Tibial nerve (tissue), 4 donors: ENCODE data around the gene SNTB2. TPM values are rescaled to one million over a fixed set of nuclear protein-coding genes. Genes with fewer than 3 reads are reported as not detected.

ENCODE experiments used
- DNase-seq, 2 donors: peaks; one replicate each; pipeline ENCODE4 v3.0.0-alpha.2; 2019; ENCODE audit warnings: low spot score in 2 of 2
- H3K27ac ChIP-seq, 4 donors: fragments of 200-600 bp; sonication (generic) in 3 of 4; one replicate each; pipeline ENCODE4 v1.5.1; 2017 to 2019; ENCODE audit warnings: mild to moderate bottlenecking in 1 of 4
- H3K27me3 ChIP-seq, 2 donors: fragments of 200-600 bp; sonication (generic) in 1 of 2; one replicate each; pipeline versions ENCODE4 v1.5.1 to v1.6.0; 2017 to 2019
- H3K36me3 ChIP-seq, 3 donors: fragments of 200-600 bp; sonication (generic); one replicate each; pipeline ENCODE4 v1.5.1; 2018 to 2019
- H3K4me1 ChIP-seq, 4 donors: fragments of 200-600 bp; sonication (generic) in 3 of 4; one replicate each; pipeline ENCODE4 v1.5.1; 2017 to 2019
- H3K4me3 ChIP-seq, 4 donors: fragments of 200-600 bp; sonication (generic) in 3 of 4; one replicate each; pipeline ENCODE4 v1.5.1; 2017 to 2019; ENCODE audit warnings: mild to moderate bottlenecking in 1 of 4, moderate library complexity in 1 of 4
- H3K9me3 ChIP-seq, 4 donors: fragments of 200-600 bp; sonication (generic) in 3 of 4; one replicate each; pipeline ENCODE4 v1.5.1; 2017 to 2019
- EP300 ChIP-seq, 2 donors: sonication (generic); formaldehyde crosslinking; IDR thresholded peaks; one replicate each; pipeline ENCODE4 v1.6.1; 2017; ENCODE audit warnings: antibody characterized with exemption in 2 of 2, mild to moderate bottlenecking in 1 of 2
- POLR2A ChIP-seq, 2 donors: fragments of 450-650 bp; IDR thresholded peaks; one replicate each; pipeline ENCODE4 v1.6.1; 2017; ENCODE audit warnings: antibody characterized with exemption in 2 of 2, mild to moderate bottlenecking in 2 of 2, moderate library complexity in 2 of 2
- WGBS, 2 donors: methylation state at CpG; one replicate each; pipeline ENCODE4 v1.1.5; 2018; 5-methylcytosine and 5-hydroxymethylcytosine counted together
- total RNA-seq, 4 donors: library from RNA; depleted of rRNA; stranded (reverse); fragments of >200 nt; gene quantifications; one replicate each; pipeline ENCODE4 v1.1.0, GENCODE V29; 2016
- TF ChIP-seq, protein P1 (sequence below), 5 experiments: fragments of 200-600 bp in 3 of 5; fragments of 450-650 bp in 2 of 5; sonication (generic) in 3 of 5; IDR thresholded peaks; one replicate each; pipeline ENCODE4 v1.5.1; 2016 to 2019; ENCODE audit warnings: antibody characterized with exemption in 5 of 5, mild to moderate bottlenecking in 3 of 5, moderate library complexity in 2 of 5

SNTB2 gene
- total RNA-seq, 4 donors from 2014 or later: 33.1 to 50.2 (median 37.7) TPM

DNA sequence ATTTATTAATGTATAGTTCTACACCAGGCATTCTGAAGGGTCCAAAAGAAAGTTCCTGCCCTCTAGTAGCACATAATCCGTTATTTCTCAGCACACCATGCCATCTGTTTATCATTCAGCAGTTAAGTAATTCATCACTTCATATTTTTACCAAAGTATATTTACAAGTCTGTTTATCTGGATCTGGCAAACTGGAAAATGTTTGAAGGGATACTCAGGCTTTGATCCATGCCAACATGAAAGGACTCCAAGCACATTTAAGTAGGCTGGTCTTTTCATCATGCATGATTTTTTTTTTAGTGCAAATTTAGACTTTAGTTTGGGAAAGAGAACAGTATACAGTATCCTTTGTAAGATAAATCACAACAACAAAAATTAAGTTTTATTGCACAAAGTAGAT, 120.1 kb downstream of the SNTB2 start:
- no peak for DNase-seq
- Histone ChIP-seq H3K4me3 (no peak overlapping the region), H3K9me3 (no peaks in the 10 kb centered on the region), H3K27me3 (no peaks in the 10 kb centered on the region), H3K4me1 (peaks cover 0 to 13% (median 9%) of the 10 kb centered on the region in 4 donors), H3K36me3 (peaks cover 0 to 6% (median 0%) of the 10 kb centered on the region in 3 donors), H3K27ac (no peak overlapping the region)
- WGBS, 2 donors: 77 to 79% methylated on average over 1 of the region's 1 CpG
- TF ChIP-seq POLR2A (IDR thresholded peaks at IDR 0.05): no peak
- no peak for TF ChIP-seq EP300 (IDR thresholded peaks at IDR 0.05)

DNA sequence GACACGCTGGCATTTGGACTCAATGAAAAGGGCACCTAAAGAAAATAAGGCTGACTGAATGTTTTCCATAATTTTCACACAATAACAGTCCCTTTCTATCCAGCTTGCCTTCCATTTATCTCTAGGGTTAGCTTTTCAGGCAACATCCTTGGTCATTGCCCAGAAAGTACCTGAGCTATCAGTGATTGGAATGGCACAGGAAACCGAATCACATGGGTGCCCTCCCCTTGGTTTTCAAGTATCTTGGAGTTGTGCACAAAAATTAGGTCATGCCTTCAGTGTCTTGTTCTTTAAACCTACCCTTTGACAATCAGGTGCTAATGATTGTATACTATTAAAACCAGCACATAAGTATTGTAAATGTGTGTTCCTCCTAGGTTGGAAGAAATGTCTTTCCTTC, 120.9 kb downstream of the SNTB2 start:
- 91 to 94% methylated on average over 2 of the region's 2 CpGs for WGBS, 2 donors
- Histone ChIP-seq H3K4me1 (peaks cover 3 to 20% (median 16%) of the 10 kb centered on the region in 4 donors), H3K9me3 (no peaks in the 10 kb centered on the region), H3K36me3 (peaks cover 0 to 6% (median 0%) of the 10 kb centered on the region in 3 donors), H3K4me3 (no peak overlapping the region), H3K27me3 (no peaks in the 10 kb centered on the region), H3K27ac (no peak overlapping the region)
- TF ChIP-seq EP300 (IDR thresholded peaks at IDR 0.05) (no peak), POLR2A (IDR thresholded peaks at IDR 0.05) (no peak)
- TF ChIP-seq, protein P1, sequence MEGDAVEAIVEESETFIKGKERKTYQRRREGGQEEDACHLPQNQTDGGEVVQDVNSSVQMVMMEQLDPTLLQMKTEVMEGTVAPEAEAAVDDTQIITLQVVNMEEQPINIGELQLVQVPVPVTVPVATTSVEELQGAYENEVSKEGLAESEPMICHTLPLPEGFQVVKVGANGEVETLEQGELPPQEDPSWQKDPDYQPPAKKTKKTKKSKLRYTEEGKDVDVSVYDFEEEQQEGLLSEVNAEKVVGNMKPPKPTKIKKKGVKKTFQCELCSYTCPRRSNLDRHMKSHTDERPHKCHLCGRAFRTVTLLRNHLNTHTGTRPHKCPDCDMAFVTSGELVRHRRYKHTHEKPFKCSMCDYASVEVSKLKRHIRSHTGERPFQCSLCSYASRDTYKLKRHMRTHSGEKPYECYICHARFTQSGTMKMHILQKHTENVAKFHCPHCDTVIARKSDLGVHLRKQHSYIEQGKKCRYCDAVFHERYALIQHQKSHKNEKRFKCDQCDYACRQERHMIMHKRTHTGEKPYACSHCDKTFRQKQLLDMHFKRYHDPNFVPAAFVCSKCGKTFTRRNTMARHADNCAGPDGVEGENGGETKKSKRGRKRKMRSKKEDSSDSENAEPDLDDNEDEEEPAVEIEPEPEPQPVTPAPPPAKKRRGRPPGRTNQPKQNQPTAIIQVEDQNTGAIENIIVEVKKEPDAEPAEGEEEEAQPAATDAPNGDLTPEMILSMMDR (IDR thresholded peaks at IDR 0.05): no peak
- DNase-seq: no peak

DNA sequence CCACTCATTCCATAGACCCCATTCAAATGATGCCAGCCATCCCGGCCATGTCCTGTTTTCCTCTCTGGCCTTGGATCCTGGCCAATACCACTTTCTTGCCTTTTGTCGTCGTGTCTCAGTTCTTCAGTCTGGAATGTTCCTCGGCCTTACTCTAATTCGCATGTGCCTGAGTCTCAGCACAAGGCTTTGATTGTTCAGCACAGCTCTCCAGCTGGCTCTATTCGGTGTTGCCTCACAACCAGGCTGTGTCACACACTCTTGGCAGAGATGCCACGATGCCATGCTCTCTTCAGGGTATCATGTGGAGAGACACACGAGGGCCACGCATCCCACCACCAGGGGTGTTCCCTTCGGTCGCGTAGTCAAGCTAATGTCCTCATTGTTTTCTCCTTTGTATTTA, 122.4 kb downstream of the SNTB2 start:
- TF ChIP-seq POLR2A (IDR thresholded peaks at IDR 0.05) (no peak), EP300 (IDR thresholded peaks at IDR 0.05) (peak; percentile 45 to 89)
- TF ChIP-seq, protein P1 (IDR thresholded peaks at IDR 0.05): no peak
- no peaks in the 10 kb centered on the region for H3K9me3 ChIP-seq
- H3K36me3 ChIP-seq: peaks cover 0 to 19% (median 0%) of the 10 kb centered on the region in 3 donors
- H3K27me3 ChIP-seq: no peaks in the 10 kb centered on the region
- H3K4me1 ChIP-seq: peaks cover 3 to 31% (median 19%) of the 10 kb centered on the region in 4 donors
- 46 to 49% methylated on average over 12 of the region's 12 CpGs for WGBS, 2 donors
- H3K4me3 ChIP-seq: no peak overlapping the region
- H3K27ac ChIP-seq: peak overlapping the region; percentile 44 to 91 (median 72)
- DNase-seq: peak in 1 of 2 donors; percentile 29

DNA sequence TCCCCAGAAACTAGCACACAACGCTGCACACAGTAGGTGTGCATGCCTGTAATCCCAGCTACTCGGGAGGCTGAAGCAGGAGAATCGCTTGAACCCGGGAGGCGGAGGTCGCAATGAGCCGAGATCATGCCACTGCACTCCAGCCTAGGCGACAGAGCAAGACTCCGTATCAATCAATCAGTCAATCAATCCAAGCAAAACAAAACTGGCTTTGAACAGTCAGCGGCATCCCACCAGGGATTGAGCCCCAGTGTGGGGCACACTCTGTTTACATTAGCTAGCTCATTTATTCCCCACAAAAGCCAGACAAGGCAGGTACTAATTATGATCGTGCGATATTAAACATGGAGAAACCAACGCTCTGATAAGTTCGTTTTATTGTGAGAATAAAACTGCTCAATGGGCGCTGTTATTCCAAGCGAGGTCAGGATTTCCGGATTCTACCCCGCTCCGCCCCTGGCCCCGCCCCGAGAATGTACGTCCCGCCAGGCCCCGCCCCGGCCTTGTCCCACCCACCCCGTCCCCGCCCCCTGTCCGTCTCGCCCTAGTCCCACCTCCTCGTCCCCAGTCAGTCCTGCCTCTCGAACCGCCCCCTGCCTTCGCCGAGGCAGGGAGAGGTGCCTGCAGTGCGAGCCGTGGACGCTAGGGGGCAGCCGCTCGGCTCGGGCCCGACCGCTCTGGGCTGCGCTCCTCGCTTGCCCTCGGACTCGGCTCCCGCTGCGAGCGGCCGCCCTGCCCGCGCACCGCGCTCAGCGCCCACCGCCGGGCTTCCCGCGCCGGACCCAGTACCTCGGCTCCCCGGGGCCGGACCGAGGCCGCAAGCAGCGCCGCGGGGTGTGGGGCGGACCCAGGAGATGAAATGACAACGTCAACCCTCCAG, 123.9 kb downstream of the SNTB2 start, which contains the start of gene VPS4A:
Gene VPS4A, plus strand, starts transcription at position 698 of the 880 bp plus-strand sequence. Its CDS starts 162 bp downstream, at position 860.
- peaks cover 3 to 47% (median 24%) of the 10 kb centered on the region in 4 donors for H3K4me1 ChIP-seq
- TF ChIP-seq EP300 (IDR thresholded peaks at IDR 0.05) (peak in 1 of 2 donors; percentile 61), POLR2A (IDR thresholded peaks at IDR 0.05) (peak; percentile 21 to 62)
- TF ChIP-seq, protein P1 (IDR thresholded peaks at IDR 0.05): peak; percentile 93 to 99 (median 97)
- 14 to 16% methylated on average over 41 of the region's 70 CpGs for WGBS, 2 donors
- no peaks in the 10 kb centered on the region for H3K27me3 ChIP-seq
- peaks cover 0 to 29% (median 2%) of the 10 kb centered on the region in 3 donors for H3K36me3 ChIP-seq
- H3K9me3 ChIP-seq: no peaks in the 10 kb centered on the region
- H3K4me3 ChIP-seq: peak within 1 kb of the TSS; percentile 60 to 90 (median 84)
- H3K27ac ChIP-seq: peak within 1 kb of the TSS; percentile 59 to 93 (median 88)
- peak; percentile 91 to 95 for DNase-seq

DNA sequence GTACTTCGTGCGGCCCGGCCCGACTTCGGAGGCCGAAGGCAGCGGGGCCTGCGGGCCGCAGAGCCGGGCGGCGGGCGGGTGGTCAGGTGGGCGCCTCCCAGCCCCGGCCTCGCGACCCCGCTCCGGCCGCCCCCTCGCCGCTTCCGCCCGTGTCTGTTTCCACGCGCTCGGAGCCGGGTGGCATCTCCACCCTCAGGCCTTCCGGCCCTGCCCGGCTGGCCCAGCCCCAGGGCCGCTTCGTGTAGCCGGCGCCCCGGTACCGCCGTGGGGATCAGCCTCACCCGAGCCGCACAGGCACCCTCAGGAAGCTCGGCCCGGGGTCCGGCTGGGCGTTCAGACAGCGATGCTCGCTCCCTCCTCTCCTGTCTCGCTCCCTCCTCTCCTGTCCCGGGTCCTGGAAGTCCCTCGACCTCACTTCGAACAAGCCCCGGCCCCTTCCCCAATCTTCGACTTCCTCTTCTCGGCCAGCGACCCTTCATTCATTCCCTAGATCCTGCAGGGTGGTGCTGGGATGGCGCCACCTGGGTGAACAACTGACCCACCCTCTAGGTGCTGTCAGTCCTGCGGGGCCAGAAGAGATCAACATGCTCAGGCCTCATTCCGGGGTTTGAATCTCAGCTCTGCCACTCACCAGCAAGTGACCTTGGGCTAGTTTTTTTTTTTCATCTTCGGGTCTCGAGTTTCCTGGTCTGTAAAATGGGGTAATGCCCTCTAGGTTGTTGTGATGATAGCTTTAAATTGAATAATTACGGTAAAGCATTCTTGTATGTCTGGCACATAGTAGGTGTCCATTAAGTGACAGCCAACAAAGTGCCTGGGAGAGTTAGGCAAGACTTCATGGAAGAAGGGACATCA, 124.8 kb downstream of the SNTB2 start:
- no peak for DNase-seq
- TF ChIP-seq EP300 (IDR thresholded peaks at IDR 0.05) (no peak), POLR2A (IDR thresholded peaks at IDR 0.05) (no peak)
- TF ChIP-seq, protein P1 (IDR thresholded peaks at IDR 0.05): peak in 1 of 5 experiments; percentile 60
- WGBS, 2 donors: 2 to 3% methylated on average over 29 to 42 of the region's 59 CpGs
- H3K36me3 ChIP-seq: peaks cover 0 to 38% (median 11%) of the 10 kb centered on the region in 3 donors
- no peaks in the 10 kb centered on the region for H3K9me3 ChIP-seq
- H3K4me1 ChIP-seq: peaks cover 3 to 48% (median 24%) of the 10 kb centered on the region in 4 donors
- peak overlapping the region; percentile 59 to 93 (median 86) for H3K27ac ChIP-seq
- H3K4me3 ChIP-seq: peak overlapping the region; percentile 60 to 90 (median 84)
- H3K27me3 ChIP-seq: no peaks in the 10 kb centered on the region
